ENCODE data around the gene AFF4. TPM values are rescaled to one million over a fixed set of nuclear protein-coding genes. Genes with fewer than 3 reads are reported as not detected.

AFF4 gene
- polyA plus RNA-seq, 1 donor from 2014 or later = 60.6 TPM

- no peak overlapping the region for H2AFZ ChIP-seq (ENCODE audit: low read depth, low read length)
- no peaks in the 10 kb centered on the region for H3K27me3 ChIP-seq (ENCODE audit: insufficient read depth, low read depth, low read length)
- no peak overlapping the region for H3K4me2 ChIP-seq (ENCODE audit: low read length)
- no peak overlapping the region for H3K4me3 ChIP-seq (ENCODE audit: low read length)
- H3K9me3 ChIP-seq (ENCODE audit: low read length) = no peaks in the 10 kb centered on the region
- no peak overlapping the region for H3K9ac ChIP-seq (ENCODE audit: low read length)
- no peaks in the 10 kb centered on the region for H3K9me2 ChIP-seq (ENCODE audit: insufficient read depth, low read length)
- TF ChIP-seq SMC3 (conservative IDR thresholded peaks at IDR 0.05; ENCODE audit: poor library complexity) (no peak), EZH2 (IDR thresholded peaks at IDR 0.05; ENCODE audit: borderline replicate concordance, insufficient read depth, low read length, poor library complexity, severe bottlenecking) (no peak), POLR2AphosphoS5 (IDR thresholded peaks at IDR 0.05) (no peak), TAF1 (IDR thresholded peaks at IDR 0.05; ENCODE audit: low read depth) (no peak), RAD21 (conservative IDR thresholded peaks at IDR 0.05) (no peak), REST (IDR thresholded peaks at IDR 0.05; ENCODE audit: borderline replicate concordance) (no peak), MXI1 (conservative IDR thresholded peaks at IDR 0.05; ENCODE audit: poor library complexity, severe bottlenecking) (no peak), EP300 (conservative IDR thresholded peaks at IDR 0.05; ENCODE audit: poor library complexity, severe bottlenecking) (no peak), CTCF (IDR thresholded peaks at IDR 0.05; ENCODE audit: poor library complexity, severe bottlenecking) (no peak)
- H3K27ac ChIP-seq (ENCODE audit: low read length) = no peak overlapping the region
- no peaks in the 10 kb centered on the region for H3K79me2 ChIP-seq (replicated peaks; ENCODE audit: insufficient read depth, low read length)
- H4K20me1 ChIP-seq (ENCODE audit: insufficient read depth) = no peaks in the 10 kb centered on the region
- H3F3A ChIP-seq (ENCODE audit: insufficient read depth, low read length, poor library complexity, severe bottlenecking) = no peaks in the 10 kb centered on the region
- no peaks in the 10 kb centered on the region for H3K36me3 ChIP-seq (ENCODE audit: insufficient read depth, low read length)
Observed at GRCh38 chr5:132841305-132841704, 122.1 kb downstream of the AFF4 start.

DNA sequence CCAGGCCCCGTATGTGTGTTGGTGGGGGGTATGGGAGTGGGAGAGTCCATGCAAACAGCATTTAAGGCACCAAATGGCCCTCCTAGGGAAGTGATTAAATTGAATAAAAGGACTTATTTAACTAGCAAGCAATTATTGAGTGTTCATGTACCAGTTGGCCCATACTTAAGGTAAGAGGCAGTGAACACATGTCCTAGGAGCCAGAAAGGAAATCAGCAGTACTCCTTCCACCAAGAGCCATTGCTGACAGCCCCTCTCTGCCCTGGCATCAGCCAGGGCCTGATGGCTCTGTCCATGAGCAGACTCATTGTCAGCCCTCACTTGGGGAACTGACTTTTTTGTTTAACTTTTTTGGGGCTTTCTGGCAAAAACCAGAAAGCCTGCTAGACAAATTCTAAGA is 122.5 kb downstream of the AFF4 start:
- Histone ChIP-seq H3K27ac (ENCODE audit: low read length) (no peak overlapping the region), H3F3A (ENCODE audit: insufficient read depth, low read length, poor library complexity, severe bottlenecking) (no peaks in the 10 kb centered on the region), H3K9ac (ENCODE audit: low read length) (no peak overlapping the region), H3K36me3 (ENCODE audit: insufficient read depth, low read length) (no peaks in the 10 kb centered on the region), H4K20me1 (ENCODE audit: insufficient read depth) (no peaks in the 10 kb centered on the region), H3K9me2 (ENCODE audit: insufficient read depth, low read length) (no peaks in the 10 kb centered on the region), H3K79me2 (replicated peaks; ENCODE audit: insufficient read depth, low read length) (no peaks in the 10 kb centered on the region), H2AFZ (ENCODE audit: low read depth, low read length) (no peak overlapping the region), H3K9me3 (ENCODE audit: low read length) (no peaks in the 10 kb centered on the region), H3K4me3 (ENCODE audit: low read length) (no peak overlapping the region), H3K27me3 (ENCODE audit: insufficient read depth, low read depth, low read length) (no peaks in the 10 kb centered on the region), H3K4me2 (ENCODE audit: low read length) (no peak overlapping the region)
- TF ChIP-seq RAD21 (conservative IDR thresholded peaks at IDR 0.05) (no peak), SMC3 (conservative IDR thresholded peaks at IDR 0.05; ENCODE audit: poor library complexity) (no peak), TAF1 (IDR thresholded peaks at IDR 0.05; ENCODE audit: low read depth) (no peak), EZH2 (IDR thresholded peaks at IDR 0.05; ENCODE audit: borderline replicate concordance, insufficient read depth, low read length, poor library complexity, severe bottlenecking) (no peak), MXI1 (conservative IDR thresholded peaks at IDR 0.05; ENCODE audit: poor library complexity, severe bottlenecking) (no peak), CTCF (IDR thresholded peaks at IDR 0.05; ENCODE audit: poor library complexity, severe bottlenecking) (no peak), EP300 (conservative IDR thresholded peaks at IDR 0.05; ENCODE audit: poor library complexity, severe bottlenecking) (no peak), POLR2AphosphoS5 (IDR thresholded peaks at IDR 0.05) (no peak), REST (IDR thresholded peaks at IDR 0.05; ENCODE audit: borderline replicate concordance) (no peak)

All from neural cell (in vitro differentiated cells).